Stimulated activated CD4-positive, alpha-beta T cell treated with anti-CD3 and anti-CD28 coated beads, Interleukin-12 subunit alpha, Interleukin-12 subunit beta, amount 100 ng/mL, for 48 hours (primary cell): Measurements from ENCODE around the gene UVRAG.
"Not testable (repeated sequence)": the region's sequence is repeated elsewhere in the genome, so short reads cannot be mapped to it uniquely, and the experiment has no call there.

Experiments
- DNase-seq, 3 donors: peaks; one replicate each; pipeline ENCODE4 v3.0.0-alpha.2; 2020; ENCODE audit warnings: low read depth in 2 of 3, low spot score in 1 of 3

UVRAG gene

GRCh38 chr11:75836417-75836816 is 21.4 kb downstream of the UVRAG start:
- no peak for DNase-seq

- DNase-seq: no peak
Measured at GRCh38 chr11:75839851-75840250, 24.8 kb downstream of the UVRAG start.

GRCh38 chr11:75840522-75840921 is 25.5 kb downstream of the UVRAG start:
- no peak for DNase-seq

- DNase-seq: no peak
Measured at GRCh38 chr11:75841739-75842138, 26.7 kb downstream of the UVRAG start.

- DNase-seq: no peak
Measured at GRCh38 chr11:75845324-75845723, 30.3 kb downstream of the UVRAG start.

GRCh38 chr11:75849894-75850293 is 34.9 kb downstream of the UVRAG start:
- no peak for DNase-seq

- DNase-seq: no peak
Measured at GRCh38 chr11:75850787-75851186, 35.8 kb downstream of the UVRAG start.

GRCh38 chr11:75851203-75851602 is 36.2 kb downstream of the UVRAG start:
- no peak for DNase-seq

GRCh38 chr11:75852406-75853017 is 37.5 kb downstream of the UVRAG start:
- DNase-seq: no peak

GRCh38 chr11:75853563-75853962 is 38.6 kb downstream of the UVRAG start:
- not testable (repeated sequence) for DNase-seq

GRCh38 chr11:75853971-75854370 is 39.0 kb downstream of the UVRAG start:
- no peak for DNase-seq

GRCh38 chr11:75855206-75855605 is 40.2 kb downstream of the UVRAG start:
- no peak for DNase-seq

- no peak for DNase-seq
Measured at GRCh38 chr11:75856912-75857311, 41.9 kb downstream of the UVRAG start.

- no peak for DNase-seq
Measured at GRCh38 chr11:75858042-75858441, 43.0 kb downstream of the UVRAG start.

- no peak for DNase-seq
Measured at GRCh38 chr11:75858613-75859012, 43.6 kb downstream of the UVRAG start.

- no peak for DNase-seq
Measured at GRCh38 chr11:75859614-75860013, 44.6 kb downstream of the UVRAG start.

GRCh38 chr11:75862437-75862836 is 47.4 kb downstream of the UVRAG start:
- no peak for DNase-seq

GRCh38 chr11:75867778-75868374 is 52.9 kb downstream of the UVRAG start:
- DNase-seq: peak in 2 of 3 donors; percentile 14 to 69

- no peak for DNase-seq
Measured at GRCh38 chr11:75868990-75869389, 54.0 kb downstream of the UVRAG start.

- no peak for DNase-seq
Measured at GRCh38 chr11:75869661-75870455, 54.8 kb downstream of the UVRAG start.

GRCh38 chr11:75872887-75873416 is 57.9 kb downstream of the UVRAG start:
- DNase-seq: peak in 1 of 3 donors; percentile 7
